Adrenal gland (tissue), 12 donors: ENCODE data around the gene ARID5B. TPM values are rescaled to one million over a fixed set of nuclear protein-coding genes. Genes with fewer than 3 reads are reported as not detected.

Experiments used
- DNase-seq, 7 donors: peaks; one replicate each; pipeline ENCODE4 v3.0.0-alpha.2; 2019 to 2020
- H3K27ac ChIP-seq, 5 donors: fragments of 200-600 bp; sonication (generic) in 4 of 5; 1 replicate in 3 of 5; 2 replicates in 2 of 5; pipeline versions ENCODE4 v1.5.1 to v1.8.0; 2016 to 2020; ENCODE audit warnings: mild to moderate bottlenecking in 1 of 5
- H3K27me3 ChIP-seq: fragments of 200-600 bp; 2 replicates; pipeline ENCODE4 v1.8.0; 2021
- H3K36me3 ChIP-seq, 2 donors: fragments of 200-600 bp; replicated peaks in 1 of 2; 1 replicate in 1 of 2; 2 replicates in 1 of 2; pipeline versions ENCODE4 v1.5.1 to v1.8.0; 2018 to 2022
- H3K4me1 ChIP-seq, 2 donors: fragments of 200-600 bp; replicated peaks in 1 of 2; 1 replicate in 1 of 2; 2 replicates in 1 of 2; pipeline versions ENCODE4 v1.5.1 to v1.8.0; 2018 to 2021
- H3K4me3 ChIP-seq, 4 donors: fragments of 200-600 bp; sonication (generic) in 3 of 4; one replicate each; pipeline ENCODE4 v1.5.1; 2016 to 2018
- H3K9me3 ChIP-seq, 3 donors: fragments of 200-600 bp; sonication (generic) in 1 of 3; replicated peaks in 1 of 3; 1 replicate in 2 of 3; 2 replicates in 1 of 3; pipeline versions ENCODE4 v1.5.1 to v1.8.0; 2016 to 2021
- CTCF ChIP-seq, 6 experiments: fragments of 450-650 bp in 4 of 6; fragments of 200-600 bp in 2 of 6; sonication (generic) in 1 of 6; IDR thresholded peaks; 1 replicate in 5 of 6; 2 replicates in 1 of 6; pipeline versions ENCODE4 v1.5.1 to v1.8.0; 2016 to 2021; ENCODE audit warnings: antibody characterized with exemption in 6 of 6, mild to moderate bottlenecking in 2 of 6, moderate library complexity in 1 of 6
- POLR2A ChIP-seq, 2 donors: fragments of 450-650 bp; IDR thresholded peaks; one replicate each; pipeline ENCODE4 v1.6.1; 2017; ENCODE audit warnings: antibody characterized with exemption in 2 of 2, mild to moderate bottlenecking in 2 of 2, moderate library complexity in 1 of 2
- WGBS, 4 donors: extraction: QIAGEN DNeasy Blood & Tissue Kit in 2 of 4; methylation state at CpG; one replicate each; pipeline versions ENCODE4 v1.1.5 to v1.1.7; 2013 to 2017; 5-methylcytosine and 5-hydroxymethylcytosine counted together
- intact Hi-C, 2 donors: fragments of 100-400 bp; cut with DNase I; formaldehyde crosslinking; loops; one replicate each; pipeline versions ENCODE4 v1.14.1 to v1.15.0; 2022 to 2023
- polyA plus RNA-seq, 3 donors: library from polyadenylated mRNA; stranded (reverse); fragments of 200-250 nt in 2 of 3; fragments of 350-450 nt in 1 of 3; fragmentation: Illumina TruSeq in 1 of 3; extraction: RNeasy Lipid Tissue Mini Kit (QIAGEN cat#74804) in 1 of 3; gene quantifications; one replicate each; pipeline ENCODE4 v1.2.3, GENCODE V29; 2013 to 2014
- total RNA-seq, 9 donors: library from RNA; depleted of rRNA in 4 of 9; stranded (reverse); fragments of >200 nt in 4 of 9; fragments of 120-200 nt in 1 of 9; fragmentation: NEBNext Ultra II Directional in 1 of 9; extraction: Animal tissue kit (Norgen Biotek cat#: 25700) in 1 of 9; gene quantifications; one replicate each; pipeline versions ENCODE4 v1.1.0 to v1.2.4, GENCODE V29; 2013 to 2023
- donor health status: healthy with polysubstance abuse.
- donor health status: Bipolar disorder and iron deficiency.
- donor health status: DM: yes; HTN: yes; CAD: no.
- donor health status: DM: no; HTN: no; CAD: no.
- donor health status: DM: no; HTN: no; CAD: no.
- donor health status: DM: yes; HTN: yes; CAD: no.

The ARID5B gene
- total and polyA plus RNA-seq, 12 donors, result 5.7 to 42.4 (median 23.8) TPM

DNA sequence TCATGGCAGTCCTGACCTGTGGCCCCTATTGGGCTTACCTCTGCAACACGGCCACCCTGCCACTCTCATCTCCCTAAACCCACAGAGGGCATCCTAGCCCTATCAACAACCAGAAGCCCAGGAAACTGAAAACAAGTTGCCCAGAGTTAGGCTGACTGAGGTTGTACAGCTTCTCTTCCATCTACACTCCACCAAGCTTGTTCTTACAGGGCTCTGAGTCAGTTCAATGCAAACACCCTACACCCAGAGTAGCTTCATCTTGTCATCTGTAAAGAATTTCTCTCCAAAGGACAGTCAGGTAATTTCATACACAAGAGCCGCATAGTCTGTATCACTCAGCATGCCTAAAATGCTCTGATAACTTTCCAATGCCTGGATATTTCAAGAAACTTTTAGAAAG lies 175.4 kb downstream of the ARID5B start:
- TF ChIP-seq POLR2A (IDR thresholded peaks at IDR 0.05), result no peak
- no peak for TF ChIP-seq CTCF (IDR thresholded peaks at IDR 0.05)
- WGBS, 4 donors, result 58 to 80% (median 72%) methylated on average over 2 of the region's 2 CpGs
- no peaks in the 10 kb centered on the region for H3K9me3 ChIP-seq
- H3K36me3 ChIP-seq, result peaks cover 0 to 7% of the 10 kb centered on the region in 2 donors
- H3K27me3 ChIP-seq, result no peaks in the 10 kb centered on the region
- intact Hi-C loops, result no loop called here
- peaks cover 2 to 56% of the 10 kb centered on the region in 2 donors for H3K4me1 ChIP-seq
- peak overlapping the region in 2 of 5 donors; percentile 23 to 32 for H3K27ac ChIP-seq
- no peak overlapping the region for H3K4me3 ChIP-seq
- no peak for DNase-seq

GRCh38 chr10:62077330-62078015 lies 176.0 kb downstream of the ARID5B start:
- no peaks in the 10 kb centered on the region for H3K27me3 ChIP-seq
- 50 to 64% (median 59%) methylated on average over 2 of the region's 2 CpGs for WGBS, 4 donors
- peaks cover 0 to 3% of the 10 kb centered on the region in 2 donors for H3K36me3 ChIP-seq
- H3K4me3 ChIP-seq, result no peak overlapping the region
- intact Hi-C loops, result no loop called here
- DNase-seq, result no peak
- TF ChIP-seq POLR2A (IDR thresholded peaks at IDR 0.05), result no peak
- TF ChIP-seq CTCF (IDR thresholded peaks at IDR 0.05), result no peak
- H3K9me3 ChIP-seq, result no peaks in the 10 kb centered on the region
- H3K4me1 ChIP-seq, result peaks cover 6 to 62% of the 10 kb centered on the region in 2 donors
- H3K27ac ChIP-seq, result no peak overlapping the region

GRCh38 chr10:62079885-62080559 lies 178.5 kb downstream of the ARID5B start:
- WGBS, 4 donors, result 94 to 97% (median 96%) methylated on average over 8 of the region's 8 CpGs
- DNase-seq, result no peak
- peaks cover 0 to 3% of the 10 kb centered on the region in 2 donors for H3K36me3 ChIP-seq
- H3K9me3 ChIP-seq, result no peaks in the 10 kb centered on the region
- H3K27me3 ChIP-seq, result no peaks in the 10 kb centered on the region
- no peak overlapping the region for H3K27ac ChIP-seq
- TF ChIP-seq CTCF (IDR thresholded peaks at IDR 0.05) (no peak), POLR2A (IDR thresholded peaks at IDR 0.05) (no peak)
- intact Hi-C loops, result no loop called here
- peaks cover 20 to 73% of the 10 kb centered on the region in 2 donors for H3K4me1 ChIP-seq
- no peak overlapping the region for H3K4me3 ChIP-seq

GRCh38 chr10:62080905-62081304 lies 179.4 kb downstream of the ARID5B start:
- intact Hi-C loops, result no loop called here
- Histone ChIP-seq H3K4me3 (no peak overlapping the region), H3K9me3 (no peaks in the 10 kb centered on the region), H3K27me3 (no peaks in the 10 kb centered on the region), H3K36me3 (peaks cover 0 to 7% of the 10 kb centered on the region in 2 donors), H3K4me1 (peaks cover 20 to 68% of the 10 kb centered on the region in 2 donors), H3K27ac (peak overlapping the region in 1 of 5 donors; percentile 29)
- 73 to 90% (median 83%) methylated on average over 4 to 5 of the region's 5 CpGs for WGBS, 4 donors
- no peak for DNase-seq
- TF ChIP-seq POLR2A (IDR thresholded peaks at IDR 0.05), result no peak
- TF ChIP-seq CTCF (IDR thresholded peaks at IDR 0.05), result peak in 2 of 6 experiments; percentile 4 to 19
